Parathyroid adenoma (tissue), 2 donors: ENCODE results near the gene PDE8B.

Experiments
- H2AFZ ChIP-seq: fragments of 300-600 bp; sonication (generic); one replicate; pipeline ENCODE4 v1.7.0; 2017; ENCODE audit warnings: antibody characterized with exemption, mild to moderate bottlenecking
- H3K27ac ChIP-seq: fragments of 300-600 bp; sonication (generic); one replicate; pipeline ENCODE4 v1.7.0; 2017
- H3K27me3 ChIP-seq: fragments of 300-600 bp; sonication (generic); one replicate; pipeline ENCODE4 v1.7.0; 2017; ENCODE audit warnings: low read length; ENCODE audit not compliant: control insufficient read depth, insufficient read depth
- H3K36me3 ChIP-seq: fragments of 300-600 bp; sonication (generic); one replicate; pipeline ENCODE4 v1.7.0; 2017; ENCODE audit warnings: low read length; ENCODE audit not compliant: control insufficient read depth, insufficient read depth
- H3K4me1 ChIP-seq: fragments of 300-600 bp; sonication (generic); one replicate; pipeline ENCODE4 v1.7.0; 2017; ENCODE audit warnings: control low read depth
- H3K4me2 ChIP-seq: fragments of 300-600 bp; sonication (generic); one replicate; pipeline ENCODE4 v1.7.0; 2017; ENCODE audit warnings: low read length
- H3K4me3 ChIP-seq: fragments of 300-600 bp; sonication (generic); one replicate; pipeline ENCODE4 v1.7.0; 2017; ENCODE audit warnings: low read depth, low read length
- H3K79me2 ChIP-seq: fragments of 300-600 bp; sonication (generic); one replicate; pipeline ENCODE4 v1.7.0; 2017; ENCODE audit warnings: control low read depth
- H3K9ac ChIP-seq: fragments of 300-600 bp; sonication (generic); one replicate; pipeline ENCODE4 v1.7.0; 2017; ENCODE audit warnings: mild to moderate bottlenecking
- H3K9me3 ChIP-seq: fragments of 300-600 bp; sonication (generic); one replicate; pipeline ENCODE4 v1.7.0; 2017; ENCODE audit warnings: low read length; ENCODE audit not compliant: control insufficient read depth
- CTCF ChIP-seq: fragments of 300-600 bp; sonication (generic); IDR thresholded peaks from one replicate; pipeline ENCODE4 v1.7.0; 2017; ENCODE audit warnings: antibody characterized with exemption, mild to moderate bottlenecking
- donor health status: primary hyperparathyroidism.

The PDE8B gene

GRCh38 chr5:77172713-77173328 lies 37.7 kb upstream of the PDE8B start:
- Histone ChIP-seq H3K36me3 (no peaks in the 10 kb centered on the region), H3K4me2 (no peak overlapping the region), H3K27me3 (no peaks in the 10 kb centered on the region), H3K79me2 (no peaks in the 10 kb centered on the region), H3K4me3 (no peak overlapping the region), H3K9me3 (no peaks in the 10 kb centered on the region), H3K4me1 (peaks cover 17% of the 10 kb centered on the region), H3K9ac (no peak overlapping the region), H3K27ac (no peak overlapping the region), H2AFZ (no peak overlapping the region)
- TF ChIP-seq CTCF, result no peak

GRCh38 chr5:77174526-77174925 lies 36.0 kb upstream of the PDE8B start:
- Histone ChIP-seq H3K27me3 (no peaks in the 10 kb centered on the region), H3K79me2 (no peaks in the 10 kb centered on the region), H3K4me3 (no peak overlapping the region), H3K9me3 (no peaks in the 10 kb centered on the region), H3K9ac (no peak overlapping the region), H3K36me3 (no peaks in the 10 kb centered on the region), H3K4me1 (no peaks in the 10 kb centered on the region), H3K27ac (no peak overlapping the region), H3K4me2 (no peak overlapping the region), H2AFZ (no peak overlapping the region)
- TF ChIP-seq CTCF, result no peak

- no peaks in the 10 kb centered on the region for H3K79me2 ChIP-seq
- no peak overlapping the region for H3K27ac ChIP-seq
- TF ChIP-seq CTCF, result no peak
- H3K4me2 ChIP-seq, result no peak overlapping the region
- H3K36me3 ChIP-seq, result no peaks in the 10 kb centered on the region
- H3K4me1 ChIP-seq, result peaks cover 2% of the 10 kb centered on the region
- no peak overlapping the region for H2AFZ ChIP-seq
- no peaks in the 10 kb centered on the region for H3K27me3 ChIP-seq
- no peak overlapping the region for H3K9ac ChIP-seq
- no peak overlapping the region for H3K4me3 ChIP-seq
- no peaks in the 10 kb centered on the region for H3K9me3 ChIP-seq
These were observed 35.2 kb upstream of the PDE8B start for GRCh38 chr5:77175231-77175630.

- no peaks in the 10 kb centered on the region for H3K9me3 ChIP-seq
- H3K27ac ChIP-seq, result no peak overlapping the region
- no peaks in the 10 kb centered on the region for H3K79me2 ChIP-seq
- no peak overlapping the region for H3K4me3 ChIP-seq
- H2AFZ ChIP-seq, result no peak overlapping the region
- no peaks in the 10 kb centered on the region for H3K36me3 ChIP-seq
- TF ChIP-seq CTCF, result no peak
- no peaks in the 10 kb centered on the region for H3K27me3 ChIP-seq
- peaks cover 2% of the 10 kb centered on the region for H3K4me1 ChIP-seq
- no peak overlapping the region for H3K4me2 ChIP-seq
- no peak overlapping the region for H3K9ac ChIP-seq
These were observed 34.1 kb upstream of the PDE8B start for GRCh38 chr5:77176429-77176828.

GRCh38 chr5:77177576-77177975 lies 32.9 kb upstream of the PDE8B start:
- Histone ChIP-seq H3K36me3 (no peaks in the 10 kb centered on the region), H3K4me2 (no peak overlapping the region), H2AFZ (no peak overlapping the region), H3K9me3 (no peaks in the 10 kb centered on the region), H3K27ac (no peak overlapping the region), H3K27me3 (no peaks in the 10 kb centered on the region), H3K4me3 (no peak overlapping the region), H3K9ac (no peak overlapping the region), H3K4me1 (peaks cover 2% of the 10 kb centered on the region), H3K79me2 (no peaks in the 10 kb centered on the region)
- TF ChIP-seq CTCF, result no peak
